Tibial nerve (tissue), 3 donors: ENCODE data around the gene SLC2A9.

Experiments
- POLR2A ChIP-seq, 2 donors: fragments of 450-650 bp; IDR thresholded peaks; one replicate each; pipeline ENCODE4 v1.6.1; 2017; ENCODE audit warnings: antibody characterized with exemption in 2 of 2, mild to moderate bottlenecking in 2 of 2, moderate library complexity in 2 of 2
- TF ChIP-seq, protein P1 (sequence below), 5 experiments: fragments of 200-600 bp in 3 of 5; fragments of 450-650 bp in 2 of 5; sonication (generic) in 3 of 5; IDR thresholded peaks; one replicate each; pipeline ENCODE4 v1.5.1; 2016 to 2019; ENCODE audit warnings: antibody characterized with exemption in 5 of 5, mild to moderate bottlenecking in 3 of 5, moderate library complexity in 2 of 5

DNA sequence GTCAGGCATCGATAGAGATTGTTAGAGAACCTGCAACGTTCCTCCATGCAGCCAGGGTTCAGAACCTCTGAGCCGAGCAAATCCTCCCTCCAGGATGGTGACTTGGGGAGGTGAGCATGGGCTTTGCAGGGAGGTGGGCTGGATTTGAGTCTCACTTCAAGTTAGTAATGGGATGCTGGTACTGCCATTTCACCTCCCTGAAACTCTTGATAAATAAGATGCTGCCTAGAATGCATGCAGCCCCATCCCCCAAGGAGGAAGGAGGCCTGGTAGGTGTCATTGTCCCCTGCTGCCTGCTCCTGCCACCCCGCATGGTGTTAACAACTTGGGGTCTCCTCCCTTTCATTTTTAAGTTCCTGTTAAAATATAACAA lies 35.7 kb upstream of the SLC2A9 start:
- TF ChIP-seq, protein P1, sequence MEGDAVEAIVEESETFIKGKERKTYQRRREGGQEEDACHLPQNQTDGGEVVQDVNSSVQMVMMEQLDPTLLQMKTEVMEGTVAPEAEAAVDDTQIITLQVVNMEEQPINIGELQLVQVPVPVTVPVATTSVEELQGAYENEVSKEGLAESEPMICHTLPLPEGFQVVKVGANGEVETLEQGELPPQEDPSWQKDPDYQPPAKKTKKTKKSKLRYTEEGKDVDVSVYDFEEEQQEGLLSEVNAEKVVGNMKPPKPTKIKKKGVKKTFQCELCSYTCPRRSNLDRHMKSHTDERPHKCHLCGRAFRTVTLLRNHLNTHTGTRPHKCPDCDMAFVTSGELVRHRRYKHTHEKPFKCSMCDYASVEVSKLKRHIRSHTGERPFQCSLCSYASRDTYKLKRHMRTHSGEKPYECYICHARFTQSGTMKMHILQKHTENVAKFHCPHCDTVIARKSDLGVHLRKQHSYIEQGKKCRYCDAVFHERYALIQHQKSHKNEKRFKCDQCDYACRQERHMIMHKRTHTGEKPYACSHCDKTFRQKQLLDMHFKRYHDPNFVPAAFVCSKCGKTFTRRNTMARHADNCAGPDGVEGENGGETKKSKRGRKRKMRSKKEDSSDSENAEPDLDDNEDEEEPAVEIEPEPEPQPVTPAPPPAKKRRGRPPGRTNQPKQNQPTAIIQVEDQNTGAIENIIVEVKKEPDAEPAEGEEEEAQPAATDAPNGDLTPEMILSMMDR (IDR thresholded peaks at IDR 0.05): no peak
- TF ChIP-seq POLR2A (IDR thresholded peaks at IDR 0.05): no peak
